HG02938 (cell line): Measurements from ENCODE around the gene RAB3IL1.

Source experiments
- ATAC-seq: cut with Tn5 transposase; IDR thresholded peaks from one replicate; pipeline ENCODE4 v1.9.1; 2021; ENCODE audit warnings: mild to moderate bottlenecking, moderate library complexity; ENCODE audit not compliant: unreplicated experiment

The RAB3IL1 gene

DNA sequence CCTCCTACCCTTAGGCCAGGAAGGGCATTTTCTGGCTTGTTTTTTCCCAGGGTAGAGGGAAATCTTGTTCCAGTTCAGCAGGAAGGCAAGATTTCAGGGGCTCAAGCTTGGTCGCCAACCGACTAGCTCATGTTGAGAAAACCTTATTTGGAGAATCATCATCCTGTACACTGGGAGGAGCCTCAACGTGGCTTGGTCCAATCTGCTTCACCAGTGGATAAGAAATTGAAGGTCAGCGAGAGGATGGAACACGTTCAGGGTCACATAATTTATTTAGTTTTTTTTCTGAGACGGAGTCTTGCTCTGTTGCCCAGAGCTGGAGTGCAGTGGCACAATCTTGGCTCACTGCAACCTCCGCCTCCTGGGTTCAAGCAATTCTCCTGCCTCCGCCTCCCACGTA lies 68.7 kb downstream of the RAB3IL1 start:
- no peak for ATAC-seq

DNA sequence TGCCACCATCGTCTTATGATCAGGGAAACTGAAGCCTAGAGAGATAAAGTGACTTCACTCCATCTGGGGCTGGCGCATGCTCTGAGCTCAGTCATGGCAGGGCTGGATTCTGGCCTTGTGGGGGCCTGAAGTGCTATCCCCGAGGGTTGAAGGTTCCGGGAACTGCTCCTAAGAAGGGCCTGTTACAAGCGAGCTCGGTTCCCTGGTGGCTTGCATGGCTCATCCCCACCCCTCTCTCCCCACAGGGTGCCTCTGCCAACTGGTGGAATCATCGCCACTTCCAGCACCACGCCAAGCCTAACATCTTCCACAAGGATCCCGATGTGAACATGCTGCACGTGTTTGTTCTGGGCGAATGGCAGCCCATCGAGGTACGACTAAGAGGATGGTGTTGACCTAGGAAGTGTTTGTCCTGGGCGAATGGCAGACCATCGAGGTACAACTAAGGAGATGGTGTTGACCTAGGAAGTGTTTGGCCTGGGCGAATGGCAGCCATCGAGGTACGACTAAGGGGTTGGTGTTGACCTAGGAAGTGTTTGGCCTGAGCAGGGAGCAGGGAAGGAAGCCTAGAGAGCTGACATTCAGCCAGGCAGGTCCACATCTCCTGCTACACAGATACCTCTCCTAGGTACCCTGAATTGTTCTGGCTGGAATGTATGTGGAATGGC lies 69.3 kb downstream of the RAB3IL1 start:
- ATAC-seq = no peak
